Spleen (tissue), 11 donors: ENCODE results near the gene PUS1. TPM values are rescaled to one million over a fixed set of nuclear protein-coding genes. Genes with fewer than 3 reads are reported as not detected.
"Not testable (repeated sequence)": the region's sequence is repeated elsewhere in the genome, so short reads cannot be mapped to it uniquely, and the experiment has no call there.

Source experiments
- DNase-seq: peaks from one replicate; pipeline ENCODE4 v3.0.0-alpha.2; 2020
- H3K27ac ChIP-seq, 8 donors: fragments of 200-600 bp; sonication (generic) in 7 of 8; 1 replicate in 4 of 8; 2 replicates in 4 of 8; pipeline versions ENCODE4 v1.5.0 to v1.8.0; 2016 to 2021; ENCODE audit warnings: inconsistent platforms in 4 of 8, mild to moderate bottlenecking in 4 of 8, moderate library complexity in 1 of 8
- H3K27me3 ChIP-seq, 7 donors: fragments of 200-600 bp; sonication (generic) in 6 of 7; replicated peaks in 1 of 7; 1 replicate in 4 of 7; 2 replicates in 3 of 7; pipeline versions ENCODE4 v1.5.0 to v1.8.0; 2016 to 2021; ENCODE audit warnings: inconsistent platforms in 3 of 7, mild to moderate bottlenecking in 1 of 7
- H3K36me3 ChIP-seq, 6 donors: fragments of 200-600 bp; sonication (generic) in 5 of 6; 1 replicate in 4 of 6; 2 replicates in 2 of 6; pipeline versions ENCODE4 v1.5.0 to v1.8.0; 2016 to 2021; ENCODE audit warnings: inconsistent platforms in 2 of 6
- H3K4me1 ChIP-seq, 6 donors: fragments of 200-600 bp; sonication (generic) in 5 of 6; 1 replicate in 3 of 6; 2 replicates in 3 of 6; pipeline versions ENCODE4 v1.5.0 to v1.8.0; 2016 to 2021; ENCODE audit warnings: inconsistent platforms in 3 of 6
- H3K4me3 ChIP-seq, 8 donors: fragments of 200-600 bp; sonication (generic) in 7 of 8; 1 replicate in 4 of 8; 2 replicates in 4 of 8; pipeline versions ENCODE4 v1.5.0 to v1.8.0; 2016 to 2021; ENCODE audit warnings: inconsistent platforms in 4 of 8, mild to moderate bottlenecking in 4 of 8, moderate library complexity in 2 of 8
- H3K9me3 ChIP-seq, 8 donors: fragments of 200-600 bp; sonication (generic) in 7 of 8; 1 replicate in 4 of 8; 2 replicates in 4 of 8; pipeline versions ENCODE4 v1.5.0 to v1.8.0; 2016 to 2021; ENCODE audit warnings: inconsistent platforms in 4 of 8
- CTCF ChIP-seq, 11 experiments: fragments of 200-600 bp in 7 of 11; fragments of 450-650 bp in 4 of 11; sonication (generic) in 4 of 11; IDR thresholded peaks in 8 of 11; conservative IDR thresholded peaks in 3 of 11; 1 replicate in 7 of 11; 2 replicates in 4 of 11; pipeline versions ENCODE4 v1.4.0 to v1.8.0; 2016 to 2021; ENCODE audit warnings: antibody characterized with exemption in 11 of 11, inconsistent platforms in 4 of 11, mild to moderate bottlenecking in 1 of 11
- POLR2A ChIP-seq, 3 donors: fragments of 450-650 bp; IDR thresholded peaks; one replicate each; pipeline ENCODE4 v1.5.1; 2017; ENCODE audit warnings: antibody characterized with exemption in 3 of 3, mild to moderate bottlenecking in 1 of 3
- POLR2AphosphoS5 ChIP-seq, 3 donors: sonication (generic); formaldehyde crosslinking; IDR thresholded peaks; one replicate each; pipeline ENCODE4 v1.5.1; 2017; ENCODE audit warnings: antibody characterized with exemption in 3 of 3
- WGBS, 5 donors: extraction: QIAGEN DNeasy Blood & Tissue Kit in 3 of 5; methylation state at CpG; one replicate each; pipeline versions ENCODE4 v1.1.5 to v1.1.7; 2013 to 2018; 5-methylcytosine and 5-hydroxymethylcytosine counted together
- intact Hi-C: fragments of 100-400 bp; cut with DNase I; formaldehyde crosslinking; loops from one replicate; pipeline ENCODE4 v1.15.0; 2023; ENCODE audit warnings: low total_unique reads
- polyA plus RNA-seq, 3 donors: library from polyadenylated mRNA; stranded (reverse); fragments of 200-250 nt; gene quantifications; one replicate each; pipeline ENCODE4 v1.2.1, GENCODE V29; 2013
- total RNA-seq, 7 donors: library from RNA; depleted of rRNA in 3 of 7; stranded (reverse); fragments of >200 nt in 3 of 7; fragmentation: NEBNext Ultra II Directional in 4 of 7; extraction: Animal tissue kit (Norgen Biotek cat#: 25700) in 4 of 7; gene quantifications; one replicate each; pipeline versions ENCODE4 v1.1.0 to v1.2.1, GENCODE V29; 2016 to 2021
- donor health status: healthy with polysubstance abuse.
- donor health status: DM: no; HTN: no; CAD: no; lungs with moderate emphysema.
- donor health status: DM: no; HTN: no; CAD: no.
- donor health status: Bipolar disorder and iron deficiency.
- donor health status: healthy.
- donor health status: DM: no; HTN: no; CAD: no.
- donor health status: DM: yes; HTN: yes; CAD: no.

PUS1 gene
- total and polyA plus RNA-seq, 10 donors = 16.0 to 46.5 (median 30.0) TPM

- peaks cover 14 to 86% (median 53%) of the 10 kb centered on the region in 6 donors for H3K4me1 ChIP-seq
- no peaks in the 10 kb centered on the region for H3K9me3 ChIP-seq
- no peak for DNase-seq
- no peak overlapping the region for H3K4me3 ChIP-seq
- H3K27ac ChIP-seq = peak overlapping the region in 1 of 8 donors; percentile 2
- H3K27me3 ChIP-seq = no peaks in the 10 kb centered on the region
- peaks cover 0 to 41% (median 16%) of the 10 kb centered on the region in 6 donors for H3K36me3 ChIP-seq
- TF ChIP-seq POLR2AphosphoS5 (IDR thresholded peaks at IDR 0.05) (no peak), CTCF (IDR thresholded peaks at IDR 0.05 in 8 of 11, conservative IDR thresholded peaks at IDR 0.05 in 3 of 11) (no peak), POLR2A (IDR thresholded peaks at IDR 0.05) (no peak)
- intact Hi-C loops = no loop called here
- WGBS, 5 donors = 84 to 88% (median 86%) methylated on average over 4 of the region's 4 CpGs
Measured at GRCh38 chr12:131959116-131959515, 30.0 kb downstream of the PUS1 start.

- H3K36me3 ChIP-seq = peaks cover 0 to 47% (median 18%) of the 10 kb centered on the region in 6 donors
- no peak overlapping the region for H3K4me3 ChIP-seq
- no peaks in the 10 kb centered on the region for H3K27me3 ChIP-seq
- no peaks in the 10 kb centered on the region for H3K9me3 ChIP-seq
- H3K27ac ChIP-seq = peak overlapping the region in 2 of 8 donors; percentile 2 to 34
- TF ChIP-seq CTCF (IDR thresholded peaks at IDR 0.05 in 8 of 11, conservative IDR thresholded peaks at IDR 0.05 in 3 of 11) (no peak), POLR2AphosphoS5 (IDR thresholded peaks at IDR 0.05) (peak in 2 of 3 donors; percentile 7 to 38)
- intact Hi-C loops = no loop called here
- 73 to 85% (median 83%) methylated on average over 16 of the region's 16 CpGs for WGBS, 5 donors
- peaks cover 14 to 88% (median 60%) of the 10 kb centered on the region in 6 donors for H3K4me1 ChIP-seq
- no peak for DNase-seq
Measured at GRCh38 chr12:131959641-131960589, 30.8 kb downstream of the PUS1 start.

GRCh38 chr12:131960590-131961325, 31.7 kb downstream of the PUS1 start:
- H3K9me3 ChIP-seq, intact Hi-C loops, H3K4me3 ChIP-seq, H3K27ac ChIP-seq, DNase-seq, H3K27me3 ChIP-seq: not testable (repeated sequence)
- peaks cover 14 to 88% (median 59%) of the 10 kb centered on the region in 6 donors for H3K4me1 ChIP-seq
- WGBS, 5 donors = 88 to 94% (median 92%) methylated on average over 16 to 22 of the region's 30 CpGs
- peaks cover 0 to 51% (median 18%) of the 10 kb centered on the region in 6 donors for H3K36me3 ChIP-seq

- 93 to 100% (median 97%) methylated on average over 1 to 12 of the region's 20 CpGs; no CpG with 5 or more reads in 1 of the 5 donors for WGBS, 5 donors
- H3K27me3 ChIP-seq, H3K27ac ChIP-seq, H3K9me3 ChIP-seq, H3K4me3 ChIP-seq, DNase-seq, intact Hi-C loops: not testable (repeated sequence)
- peaks cover 0 to 56% (median 20%) of the 10 kb centered on the region in 6 donors for H3K36me3 ChIP-seq
- H3K4me1 ChIP-seq = peaks cover 11 to 85% (median 53%) of the 10 kb centered on the region in 6 donors
Measured at GRCh38 chr12:131961328-131961727, 32.3 kb downstream of the PUS1 start.
